Subcutaneous adipose tissue (tissue), 4 donors: ENCODE results near the gene IQGAP2. TPM values are rescaled to one million over a fixed set of nuclear protein-coding genes. Genes with fewer than 3 reads are reported as not detected.

Experiments
- CTCF ChIP-seq: fragments of 450-650 bp; IDR thresholded peaks from one replicate; pipeline ENCODE4 v1.5.1; 2016; ENCODE audit warnings: low read depth, mild to moderate bottlenecking, control low read depth, antibody characterized with exemption, moderate library complexity
- total RNA-seq, 4 donors: library from RNA; depleted of rRNA; stranded (reverse); fragments of >200 nt; gene quantifications; one replicate each; pipeline ENCODE4 v1.1.0, GENCODE V29; 2016

IQGAP2 gene
- total RNA-seq, 4 donors from 2014 or later, result 16.8 to 119 (median 57.0) TPM

GRCh38 chr5:76673125-76673524 lies 270.0 kb downstream of the IQGAP2 start:
- no peak for TF ChIP-seq CTCF

GRCh38 chr5:76674330-76675066 lies 271.4 kb downstream of the IQGAP2 start:
- TF ChIP-seq CTCF, result no peak

- no peak for TF ChIP-seq CTCF
Measured at GRCh38 chr5:76675364-76675763, 272.3 kb downstream of the IQGAP2 start.

GRCh38 chr5:76677849-76678472 lies 274.9 kb downstream of the IQGAP2 start:
- no peak for TF ChIP-seq CTCF

- TF ChIP-seq CTCF, result no peak
Measured at GRCh38 chr5:76679231-76679630, 276.1 kb downstream of the IQGAP2 start.

GRCh38 chr5:76681287-76681686 lies 278.2 kb downstream of the IQGAP2 start:
- no peak for TF ChIP-seq CTCF

GRCh38 chr5:76682387-76682786 lies 279.3 kb downstream of the IQGAP2 start:
- no peak for TF ChIP-seq CTCF
